ENCODE data around the gene KRT23. TPM values are rescaled to one million over a fixed set of nuclear protein-coding genes. Genes with fewer than 3 reads are reported as not detected.

The KRT23 gene
- total and polyA plus RNA-seq, 2 of the 13 experiments (the other 11 are each of a cell fraction or from before 2014, with no cell fraction given): 24.7 to 51.1 TPM

DNA sequence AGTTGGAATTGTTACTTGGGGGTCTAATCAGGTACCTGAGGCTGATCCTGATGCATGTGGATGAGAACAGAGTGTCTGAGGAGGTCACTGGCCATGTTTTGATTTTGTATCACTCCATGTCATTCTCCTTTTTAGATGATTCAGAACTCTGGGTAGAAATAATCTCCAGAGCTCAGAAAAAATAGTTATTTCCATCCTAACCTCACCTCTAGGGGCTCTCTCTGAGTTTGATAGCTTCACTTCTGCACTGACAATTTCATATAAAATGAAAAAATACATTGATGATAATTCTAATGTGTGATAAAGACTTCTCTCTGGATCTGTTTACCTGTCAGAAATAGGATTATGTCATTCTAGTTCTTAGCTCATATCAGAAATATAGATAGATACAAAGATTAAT, 64.2 kb downstream of the KRT23 start (continued):
- TF ChIP-seq, protein P1, sequence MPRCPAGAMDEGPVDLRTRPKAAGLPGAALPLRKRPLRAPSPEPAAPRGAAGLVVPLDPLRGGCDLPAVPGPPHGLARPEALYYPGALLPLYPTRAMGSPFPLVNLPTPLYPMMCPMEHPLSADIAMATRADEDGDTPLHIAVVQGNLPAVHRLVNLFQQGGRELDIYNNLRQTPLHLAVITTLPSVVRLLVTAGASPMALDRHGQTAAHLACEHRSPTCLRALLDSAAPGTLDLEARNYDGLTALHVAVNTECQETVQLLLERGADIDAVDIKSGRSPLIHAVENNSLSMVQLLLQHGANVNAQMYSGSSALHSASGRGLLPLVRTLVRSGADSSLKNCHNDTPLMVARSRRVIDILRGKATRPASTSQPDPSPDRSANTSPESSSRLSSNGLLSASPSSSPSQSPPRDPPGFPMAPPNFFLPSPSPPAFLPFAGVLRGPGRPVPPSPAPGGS (CRISPR knock-in tag; IDR thresholded peaks at IDR 0.05): no peak
- TF ChIP-seq ZNF124 (CRISPR knock-in tag; IDR thresholded peaks at IDR 0.05) (no peak), CENPX (CRISPR knock-in tag; IDR thresholded peaks at IDR 0.05) (no peak), NR1H2 (CRISPR knock-in tag; IDR thresholded peaks at IDR 0.05; ENCODE audit: borderline replicate concordance, low read depth) (no peak), NR2F2 (IDR thresholded peaks at IDR 0.05; ENCODE audit: borderline replicate concordance, low read depth) (no peak), CHD4 (IDR thresholded peaks at IDR 0.05; ENCODE audit: borderline replicate concordance, low read length) (no peak)
- TF ChIP-seq, protein P2, sequence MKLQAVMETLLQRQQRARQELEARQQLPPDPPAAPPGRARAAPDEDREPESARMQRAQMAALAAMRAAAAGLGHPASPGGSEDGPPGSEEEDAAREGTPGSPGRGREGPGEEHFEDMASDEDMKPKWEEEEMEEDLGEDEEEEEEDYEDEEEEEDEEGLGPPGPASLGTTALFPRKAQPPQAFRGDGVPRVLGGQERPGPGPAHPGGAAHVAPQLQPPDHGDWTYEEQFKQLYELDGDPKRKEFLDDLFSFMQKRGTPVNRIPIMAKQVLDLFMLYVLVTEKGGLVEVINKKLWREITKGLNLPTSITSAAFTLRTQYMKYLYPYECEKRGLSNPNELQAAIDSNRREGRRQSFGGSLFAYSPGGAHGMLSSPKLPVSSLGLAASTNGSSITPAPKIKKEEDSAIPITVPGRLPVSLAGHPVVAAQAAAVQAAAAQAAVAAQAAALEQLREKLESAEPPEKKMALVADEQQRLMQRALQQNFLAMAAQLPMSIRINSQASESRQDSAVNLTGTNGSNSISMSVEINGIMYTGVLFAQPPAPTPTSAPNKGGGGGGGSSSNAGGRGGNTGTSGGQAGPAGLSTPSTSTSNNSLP (IDR thresholded peaks at IDR 0.05; ENCODE audit: low read depth, low read length): no peak
- TF ChIP-seq, protein P3, sequence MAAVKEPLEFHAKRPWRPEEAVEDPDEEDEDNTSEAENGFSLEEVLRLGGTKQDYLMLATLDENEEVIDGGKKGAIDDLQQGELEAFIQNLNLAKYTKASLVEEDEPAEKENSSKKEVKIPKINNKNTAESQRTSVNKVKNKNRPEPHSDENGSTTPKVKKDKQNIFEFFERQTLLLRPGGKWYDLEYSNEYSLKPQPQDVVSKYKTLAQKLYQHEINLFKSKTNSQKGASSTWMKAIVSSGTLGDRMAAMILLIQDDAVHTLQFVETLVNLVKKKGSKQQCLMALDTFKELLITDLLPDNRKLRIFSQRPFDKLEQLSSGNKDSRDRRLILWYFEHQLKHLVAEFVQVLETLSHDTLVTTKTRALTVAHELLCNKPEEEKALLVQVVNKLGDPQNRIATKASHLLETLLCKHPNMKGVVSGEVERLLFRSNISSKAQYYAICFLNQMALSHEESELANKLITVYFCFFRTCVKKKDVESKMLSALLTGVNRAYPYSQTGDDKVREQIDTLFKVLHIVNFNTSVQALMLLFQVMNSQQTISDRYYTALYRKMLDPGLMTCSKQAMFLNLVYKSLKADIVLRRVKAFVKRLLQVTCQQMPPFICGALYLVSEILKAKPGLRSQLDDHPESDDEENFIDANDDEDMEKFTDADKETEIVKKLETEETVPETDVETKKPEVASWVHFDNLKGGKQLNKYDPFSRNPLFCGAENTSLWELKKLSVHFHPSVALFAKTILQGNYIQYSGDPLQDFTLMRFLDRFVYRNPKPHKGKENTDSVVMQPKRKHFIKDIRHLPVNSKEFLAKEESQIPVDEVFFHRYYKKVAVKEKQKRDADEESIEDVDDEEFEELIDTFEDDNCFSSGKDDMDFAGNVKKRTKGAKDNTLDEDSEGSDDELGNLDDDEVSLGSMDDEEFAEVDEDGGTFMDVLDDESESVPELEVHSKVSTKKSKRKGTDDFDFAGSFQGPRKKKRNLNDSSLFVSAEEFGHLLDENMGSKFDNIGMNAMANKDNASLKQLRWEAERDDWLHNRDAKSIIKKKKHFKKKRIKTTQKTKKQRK (IDR thresholded peaks at IDR 0.05; ENCODE audit: low read length): no peak

Other genes with a start within 250 kb of the KRT23 start
Only the 30 nearest of the 33 such genes appear.
- not detected in 2 replicates for gene KRT25, start 182.3 kb downstream of the KRT23 start, total RNA-seq (2016; rRNA removed; fragmentation: Illumina TruSeq; extraction: Trizol)
- gene KRT25, start 182.3 kb downstream of the KRT23 start, polyA plus RNA-seq (2011; rRNA removed): not detected in 2 replicates
- gene KRT26, start 165.4 kb downstream of the KRT23 start, total RNA-seq (2016; rRNA removed; fragmentation: Illumina TruSeq; extraction: Trizol): not detected in 2 replicates
- gene KRT26, start 165.4 kb downstream of the KRT23 start, polyA plus RNA-seq (2011; rRNA removed): not detected in 2 replicates
- not detected in 2 replicates for gene KRT27, start 155.1 kb downstream of the KRT23 start, total RNA-seq (2016; rRNA removed; fragmentation: Illumina TruSeq; extraction: Trizol)
- not detected in 2 replicates for gene KRT27, start 155.1 kb downstream of the KRT23 start, polyA plus RNA-seq (2011; rRNA removed)
- gene KRT28, start 137.7 kb downstream of the KRT23 start, total RNA-seq (2016; rRNA removed; fragmentation: Illumina TruSeq; extraction: Trizol): not detected in 2 replicates
- gene KRT28, start 137.7 kb downstream of the KRT23 start, polyA plus RNA-seq (2011; rRNA removed): not detected in 2 replicates
- gene KRT10, start 115.0 kb downstream of the KRT23 start, total RNA-seq (2016; rRNA removed; fragmentation: Illumina TruSeq; extraction: Trizol): 25.1 and 25.7 TPM in 2 replicates
- 23.0 and 27.5 TPM in 2 replicates for gene KRT10, start 115.0 kb downstream of the KRT23 start, polyA plus RNA-seq (2011; rRNA removed)
- 0.07 TPM in 1 of 2 replicates, not detected in the other for gene KRT12, start 70.4 kb downstream of the KRT23 start, total RNA-seq (2016; rRNA removed; fragmentation: Illumina TruSeq; extraction: Trizol)
- gene KRT12, start 70.4 kb downstream of the KRT23 start, polyA plus RNA-seq (2011; rRNA removed): 0.09 and 0.31 TPM in 2 replicates
- 0.13 and 0.14 TPM in 2 replicates for gene KRT20, start 52.4 kb downstream of the KRT23 start, total RNA-seq (2016; rRNA removed; fragmentation: Illumina TruSeq; extraction: Trizol)
- gene KRT20, start 52.4 kb downstream of the KRT23 start, polyA plus RNA-seq (2011; rRNA removed): 0.20 and 1.0 TPM in 2 replicates
- 0.07 TPM in 1 of 2 replicates, not detected in the other for gene KRT39, start 29.3 kb upstream of the KRT23 start, total RNA-seq (2016; rRNA removed; fragmentation: Illumina TruSeq; extraction: Trizol)
- gene KRT39, start 29.3 kb upstream of the KRT23 start, polyA plus RNA-seq (2011; rRNA removed): 1.2 and 1.6 TPM in 2 replicates
- gene KRT40, start 46.7 kb upstream of the KRT23 start, total RNA-seq (2016; rRNA removed; fragmentation: Illumina TruSeq; extraction: Trizol): not detected in 2 replicates
- gene KRT40, start 46.7 kb upstream of the KRT23 start, polyA plus RNA-seq (2011; rRNA removed): not detected in 2 replicates
- gene KRTAP3-3, start 56.5 kb upstream of the KRT23 start, total RNA-seq (2016; rRNA removed; fragmentation: Illumina TruSeq; extraction: Trizol): not detected in 2 replicates
- not detected in 2 replicates for gene KRTAP3-3, start 56.5 kb upstream of the KRT23 start, polyA plus RNA-seq (2011; rRNA removed)
- gene KRTAP3-2, start 62.3 kb upstream of the KRT23 start, total RNA-seq (2016; rRNA removed; fragmentation: Illumina TruSeq; extraction: Trizol): not detected in 2 replicates
- not detected in 2 replicates for gene KRTAP3-2, start 62.3 kb upstream of the KRT23 start, polyA plus RNA-seq (2011; rRNA removed)
- gene KRTAP3-1, start 71.5 kb upstream of the KRT23 start, total RNA-seq (2016; rRNA removed; fragmentation: Illumina TruSeq; extraction: Trizol): 0.29 and 0.81 TPM in 2 replicates
- 3.7 and 3.8 TPM in 2 replicates for gene KRTAP3-1, start 71.5 kb upstream of the KRT23 start, polyA plus RNA-seq (2011; rRNA removed)
- not detected in 2 replicates for gene KRTAP1-5, start 89.6 kb upstream of the KRT23 start, total RNA-seq (2016; rRNA removed; fragmentation: Illumina TruSeq; extraction: Trizol)
- gene KRTAP1-5, start 89.6 kb upstream of the KRT23 start, polyA plus RNA-seq (2011; rRNA removed): 0.07 and 0.09 TPM in 2 replicates
- gene KRTAP1-4, start 92.5 kb upstream of the KRT23 start, total RNA-seq (2016; rRNA removed; fragmentation: Illumina TruSeq; extraction: Trizol): not detected in 2 replicates
- not detected in 2 replicates for gene KRTAP1-4, start 92.5 kb upstream of the KRT23 start, polyA plus RNA-seq (2011; rRNA removed)
- gene KRTAP1-3, start 97.2 kb upstream of the KRT23 start, total RNA-seq (2016; rRNA removed; fragmentation: Illumina TruSeq; extraction: Trizol): not detected in 2 replicates
- gene KRTAP1-3, start 97.2 kb upstream of the KRT23 start, polyA plus RNA-seq (2011; rRNA removed): not detected in 2 replicates
- gene KRTAP1-1, start 103.8 kb upstream of the KRT23 start, total RNA-seq (2016; rRNA removed; fragmentation: Illumina TruSeq; extraction: Trizol): not detected in 2 replicates
- not detected in 2 replicates for gene KRTAP1-1, start 103.8 kb upstream of the KRT23 start, polyA plus RNA-seq (2011; rRNA removed)
- not detected in 2 replicates for gene KRTAP2-1, start 109.7 kb upstream of the KRT23 start, total RNA-seq (2016; rRNA removed; fragmentation: Illumina TruSeq; extraction: Trizol)
- not detected in 2 replicates for gene KRTAP2-1, start 109.7 kb upstream of the KRT23 start, polyA plus RNA-seq (2011; rRNA removed)
- gene KRTAP2-2, start 117.6 kb upstream of the KRT23 start, total RNA-seq (2016; rRNA removed; fragmentation: Illumina TruSeq; extraction: Trizol): not detected in 2 replicates
- gene KRTAP2-2, start 117.6 kb upstream of the KRT23 start, polyA plus RNA-seq (2011; rRNA removed): not detected in 2 replicates
- gene KRTAP2-3, start 122.5 kb upstream of the KRT23 start, total RNA-seq (2016; rRNA removed; fragmentation: Illumina TruSeq; extraction: Trizol): not detected in 2 replicates
- 0.24 and 0.25 TPM in 2 replicates for gene KRTAP2-3, start 122.5 kb upstream of the KRT23 start, polyA plus RNA-seq (2011; rRNA removed)
- gene KRTAP2-4, start 128.2 kb upstream of the KRT23 start, total RNA-seq (2016; rRNA removed; fragmentation: Illumina TruSeq; extraction: Trizol): not detected in 2 replicates
- gene KRTAP2-4, start 128.2 kb upstream of the KRT23 start, polyA plus RNA-seq (2011; rRNA removed): not detected in 2 replicates
- gene KRTAP4-7, start 146.5 kb upstream of the KRT23 start, total RNA-seq (2016; rRNA removed; fragmentation: Illumina TruSeq; extraction: Trizol): not detected in 2 replicates
- gene KRTAP4-7, start 146.5 kb upstream of the KRT23 start, polyA plus RNA-seq (2011; rRNA removed): not detected in 2 replicates
- gene KRTAP4-8, start 160.5 kb upstream of the KRT23 start, total RNA-seq (2016; rRNA removed; fragmentation: Illumina TruSeq; extraction: Trizol): not detected in 2 replicates
- not detected in 2 replicates for gene KRTAP4-8, start 160.5 kb upstream of the KRT23 start, polyA plus RNA-seq (2011; rRNA removed)
- gene KRTAP4-16, start 164.6 kb upstream of the KRT23 start, total RNA-seq (2016; rRNA removed; fragmentation: Illumina TruSeq; extraction: Trizol): not detected in 2 replicates
- not detected in 2 replicates for gene KRTAP4-16, start 164.6 kb upstream of the KRT23 start, polyA plus RNA-seq (2011; rRNA removed)
- not detected in 2 replicates for gene KRTAP4-9, start 167.7 kb upstream of the KRT23 start, total RNA-seq (2016; rRNA removed; fragmentation: Illumina TruSeq; extraction: Trizol)
- gene KRTAP4-9, start 167.7 kb upstream of the KRT23 start, polyA plus RNA-seq (2011; rRNA removed): not detected in 2 replicates
- not detected in 2 replicates for gene KRTAP4-11, start 180.7 kb upstream of the KRT23 start, total RNA-seq (2016; rRNA removed; fragmentation: Illumina TruSeq; extraction: Trizol)
- gene KRTAP4-11, start 180.7 kb upstream of the KRT23 start, polyA plus RNA-seq (2011; rRNA removed): not detected in 2 replicates
- gene KRTAP4-12, start 186.5 kb upstream of the KRT23 start, total RNA-seq (2016; rRNA removed; fragmentation: Illumina TruSeq; extraction: Trizol): not detected in 2 replicates
- not detected in 2 replicates for gene KRTAP4-12, start 186.5 kb upstream of the KRT23 start, polyA plus RNA-seq (2011; rRNA removed)
- gene KRTAP4-6, start 202.9 kb upstream of the KRT23 start, total RNA-seq (2016; rRNA removed; fragmentation: Illumina TruSeq; extraction: Trizol): not detected in 2 replicates
- not detected in 2 replicates for gene KRTAP4-6, start 202.9 kb upstream of the KRT23 start, polyA plus RNA-seq (2011; rRNA removed)
- gene KRTAP4-5, start 212.2 kb upstream of the KRT23 start, total RNA-seq (2016; rRNA removed; fragmentation: Illumina TruSeq; extraction: Trizol): not detected in 2 replicates
- gene KRTAP4-5, start 212.2 kb upstream of the KRT23 start, polyA plus RNA-seq (2011; rRNA removed): not detected in 2 replicates
- not detected in 2 replicates for gene KRTAP4-4, start 223.1 kb upstream of the KRT23 start, total RNA-seq (2016; rRNA removed; fragmentation: Illumina TruSeq; extraction: Trizol)
- gene KRTAP4-4, start 223.1 kb upstream of the KRT23 start, polyA plus RNA-seq (2011; rRNA removed): not detected in 2 replicates
- gene KRTAP4-3, start 230.6 kb upstream of the KRT23 start, total RNA-seq (2016; rRNA removed; fragmentation: Illumina TruSeq; extraction: Trizol): not detected in 2 replicates
- not detected in 2 replicates for gene KRTAP4-3, start 230.6 kb upstream of the KRT23 start, polyA plus RNA-seq (2011; rRNA removed)